ENCODE measurements around the gene LIN54. TPM values are rescaled to one million over a fixed set of nuclear protein-coding genes. Genes with fewer than 3 reads are reported as not detected.
"Not testable (repeated sequence)": the region's sequence is repeated elsewhere in the genome, so short reads cannot be mapped to it uniquely, and the experiment has no call there.

The LIN54 gene
- 11.4 and 13.0 TPM in 2 replicates for total RNA-seq (2014; rRNA removed; shearing (Covaris generic))

DNA sequence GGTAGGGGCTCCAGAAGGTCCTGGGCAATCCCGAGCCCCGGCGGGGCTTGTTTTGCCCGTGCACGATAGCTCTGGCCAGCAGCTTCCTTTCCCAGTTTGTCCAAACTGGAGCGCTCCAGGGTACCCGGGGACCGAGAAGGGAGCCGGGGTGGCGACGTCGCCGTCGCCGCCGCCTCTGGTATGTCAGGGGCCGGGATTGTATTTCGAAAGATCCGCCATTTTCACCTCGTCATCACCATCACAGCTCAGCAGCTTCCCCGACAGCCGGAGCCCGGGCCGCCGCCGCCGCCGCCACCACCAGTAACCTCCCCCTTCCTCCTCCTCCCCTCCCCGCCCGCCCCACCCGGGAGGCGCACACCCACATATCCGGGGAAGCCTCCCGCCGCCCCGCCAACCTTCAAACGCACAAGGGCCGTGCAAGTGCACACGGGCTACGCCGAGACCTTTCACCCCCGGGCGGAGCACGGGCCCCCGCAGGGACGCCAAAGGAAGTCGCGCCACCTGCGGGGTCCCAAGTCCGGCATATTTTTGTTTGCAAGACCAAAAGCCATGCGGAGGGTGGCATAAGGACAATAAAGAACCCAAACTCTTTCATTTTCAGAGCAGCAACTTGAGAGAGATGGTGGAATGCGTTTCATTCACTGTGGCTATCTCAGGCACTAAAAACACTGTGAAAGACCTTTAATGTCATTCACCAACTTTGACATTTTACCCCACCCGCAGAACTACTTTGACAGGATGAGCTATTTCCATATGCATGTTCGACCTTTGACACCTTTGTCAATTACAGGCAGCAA, at the start of gene LIN54:
Gene LIN54, minus strand, starts transcription at position 302 of the 797 bp plus-strand sequence. CDS start 25,979 bp downstream, outside the sequence.
- H3K27me3 ChIP-seq (ENCODE audit: control insufficient read depth, insufficient read depth, low read length), result peaks cover 8% of the 10 kb centered on the region
- H3K4me3 ChIP-seq (ENCODE audit: insufficient read depth, low read depth, low read length), result peak within 1 kb of the TSS; percentile 67
- no peaks in the 10 kb centered on the region for H3K36me3 ChIP-seq (replicated peaks; ENCODE audit: control insufficient read depth, insufficient read depth, low read length)
- peak; percentile 85 for DNase-seq

DNA sequence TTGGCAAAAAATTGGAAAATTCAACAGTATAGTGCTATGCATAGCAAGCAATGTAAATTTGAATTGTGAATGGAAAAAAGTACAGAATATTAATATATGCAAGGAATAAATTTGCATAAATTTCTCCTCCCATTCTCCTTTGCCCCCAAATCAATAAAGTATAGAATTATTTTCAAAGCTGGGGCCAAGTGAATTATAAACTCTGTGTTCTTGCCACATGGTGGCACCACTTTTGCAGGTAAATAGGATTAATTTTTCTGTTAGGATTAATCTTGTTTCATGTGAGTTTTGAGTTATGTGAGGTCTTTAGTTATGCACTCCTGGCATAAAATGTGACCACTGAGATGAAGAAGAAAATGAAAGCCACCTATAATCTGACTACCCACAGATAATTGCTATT, 44.3 kb upstream of the LIN54 start:
- H3K36me3 ChIP-seq (replicated peaks; ENCODE audit: control insufficient read depth, insufficient read depth, low read length), result no peaks in the 10 kb centered on the region; the same call in 1 of the 2 replicates
- H3K4me3 ChIP-seq (ENCODE audit: insufficient read depth, low read depth, low read length), result no peak overlapping the region
- H3K27me3 ChIP-seq (ENCODE audit: control insufficient read depth, insufficient read depth, low read length), result no peaks in the 10 kb centered on the region
- DNase-seq, result peak; percentile 8

DNA sequence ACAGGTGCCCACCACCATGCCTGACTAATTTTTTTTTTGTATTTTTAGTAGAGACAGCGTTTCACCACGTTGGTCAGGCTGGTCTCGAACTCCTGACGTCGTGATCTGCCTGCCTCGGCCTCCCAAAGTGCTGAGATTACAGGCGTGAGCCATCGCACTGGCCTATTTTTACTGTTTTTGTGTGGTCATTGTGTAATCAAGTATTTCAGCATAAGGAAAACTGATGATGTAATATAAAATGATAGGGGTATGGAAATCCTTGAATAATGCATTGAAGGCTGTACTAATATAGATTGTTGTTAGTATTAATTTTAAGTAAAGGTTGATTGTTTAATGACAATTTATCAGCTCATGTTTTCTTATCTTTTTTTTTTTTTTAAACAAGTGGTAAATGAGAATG, 38.2 kb upstream of the LIN54 start:
- H3K36me3 ChIP-seq (replicated peaks; ENCODE audit: control insufficient read depth, insufficient read depth, low read length); DNase-seq; H3K27me3 ChIP-seq (ENCODE audit: control insufficient read depth, insufficient read depth, low read length); H3K4me3 ChIP-seq (ENCODE audit: insufficient read depth, low read depth, low read length): not testable (repeated sequence)

DNA sequence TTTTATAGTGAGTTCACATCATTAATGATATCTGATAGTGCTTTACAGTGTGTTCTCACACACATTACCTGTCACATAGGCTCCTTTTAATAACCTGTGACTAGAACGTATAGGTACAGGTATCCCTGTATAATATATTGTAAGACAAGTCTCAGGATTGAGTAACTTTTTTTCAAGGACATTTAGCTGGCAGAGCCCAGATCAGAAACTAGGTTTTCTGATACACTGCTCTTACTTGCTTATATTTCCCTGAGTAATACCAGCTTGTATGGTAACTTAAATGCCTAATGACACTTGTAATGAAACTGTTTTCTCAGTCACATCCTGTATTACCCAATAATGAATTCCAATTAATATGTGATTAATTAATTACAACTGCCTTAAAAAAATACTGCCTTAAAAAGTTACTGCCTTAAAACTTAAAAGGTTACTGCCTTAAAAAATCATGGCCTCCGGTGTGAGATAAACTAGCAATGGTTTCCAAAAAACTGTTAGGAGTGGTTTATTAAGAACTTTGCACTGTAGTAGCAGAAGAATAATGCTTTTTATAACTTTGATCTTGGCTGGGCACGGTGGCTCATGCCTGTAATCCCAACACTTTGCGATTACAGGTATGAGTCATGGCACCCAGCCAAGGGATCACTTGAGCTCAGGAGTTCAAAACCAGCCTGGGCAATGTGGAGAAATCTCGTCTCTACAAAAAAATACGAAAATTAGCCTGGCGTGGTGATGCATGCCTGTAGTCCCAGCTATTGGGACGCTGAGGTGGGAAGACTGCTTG, 36.3 kb upstream of the LIN54 start:
- DNase-seq, result no peak
- Histone ChIP-seq H3K4me3 (ENCODE audit: insufficient read depth, low read depth, low read length) (no peak overlapping the region), H3K27me3 (ENCODE audit: control insufficient read depth, insufficient read depth, low read length) (no peaks in the 10 kb centered on the region), H3K36me3 (replicated peaks; ENCODE audit: control insufficient read depth, insufficient read depth, low read length) (no peaks in the 10 kb centered on the region)

DNA sequence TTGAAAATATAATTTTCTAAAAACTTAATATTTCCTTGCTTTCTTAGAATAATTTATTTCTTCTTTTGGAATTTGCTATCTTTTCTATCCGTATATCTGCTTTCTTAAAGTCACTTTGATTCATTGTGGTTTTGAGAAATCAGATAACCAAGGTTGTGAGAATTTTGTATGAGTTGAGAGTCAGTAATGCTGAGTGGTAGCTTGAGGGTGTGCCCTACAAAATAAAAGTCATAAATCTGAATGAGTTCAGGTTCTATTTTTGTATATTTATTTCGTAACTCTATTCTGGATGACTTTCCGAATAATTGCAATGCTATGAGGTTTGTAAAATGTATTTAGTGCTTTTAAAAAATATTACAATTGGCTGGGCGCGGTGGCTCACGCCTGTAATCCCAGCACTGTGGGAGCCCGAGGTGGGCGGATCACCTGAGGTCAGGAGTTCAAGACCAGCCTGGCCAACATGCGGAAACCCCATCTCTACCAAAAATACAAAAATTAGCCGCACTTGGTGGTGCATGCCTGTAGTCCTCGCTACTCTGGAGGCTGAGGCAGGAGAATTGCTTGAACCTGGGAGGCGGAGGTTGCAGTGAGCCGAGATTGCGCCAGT, 33.3 kb upstream of the LIN54 start:
- Histone ChIP-seq H3K4me3 (ENCODE audit: insufficient read depth, low read depth, low read length) (no peak overlapping the region), H3K36me3 (replicated peaks; ENCODE audit: control insufficient read depth, insufficient read depth, low read length) (no peaks in the 10 kb centered on the region), H3K27me3 (ENCODE audit: control insufficient read depth, insufficient read depth, low read length) (no peaks in the 10 kb centered on the region)
- DNase-seq, result no peak

DNA sequence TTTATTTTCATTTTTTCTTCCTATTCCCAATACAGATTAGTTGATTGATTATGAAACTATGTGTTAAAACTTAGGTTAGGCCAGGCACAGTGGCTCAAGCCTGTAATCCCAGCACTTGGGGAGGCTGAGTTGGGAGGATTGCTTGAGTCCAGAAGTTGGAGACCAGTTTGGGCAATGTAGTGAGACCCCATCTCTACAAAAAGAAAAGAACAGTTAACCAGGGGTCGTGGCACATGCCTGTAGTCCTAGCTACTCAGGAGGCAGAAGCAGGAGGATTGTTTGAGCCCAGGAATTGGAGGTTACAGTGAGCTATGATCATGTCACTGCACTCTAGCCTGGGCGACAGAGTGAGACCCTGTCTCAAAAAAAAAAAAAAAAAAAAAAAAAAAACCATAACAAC, 32.5 kb upstream of the LIN54 start:
- not testable (repeated sequence) for DNase-seq; H3K4me3 ChIP-seq (ENCODE audit: insufficient read depth, low read depth, low read length); H3K36me3 ChIP-seq (replicated peaks; ENCODE audit: control insufficient read depth, insufficient read depth, low read length)

DNA sequence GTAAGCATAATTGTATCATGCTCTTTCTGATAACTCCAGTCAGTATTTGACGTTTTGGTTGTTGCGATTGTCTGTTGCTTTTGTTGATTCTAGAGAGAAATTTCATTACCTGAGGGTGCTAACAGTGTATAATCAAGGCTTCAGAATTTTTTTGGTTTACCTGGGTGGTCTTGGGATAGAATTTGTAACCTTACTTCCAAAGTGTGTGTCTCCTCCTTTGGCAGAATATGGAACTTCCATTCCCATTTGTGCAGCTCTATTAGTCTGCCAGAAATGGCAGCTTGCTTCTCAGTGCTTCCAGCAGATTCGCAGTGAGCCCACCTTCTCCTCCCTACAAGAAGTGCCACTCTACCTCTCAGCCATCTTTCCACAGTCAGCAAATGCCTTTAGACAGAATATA, 29.6 kb upstream of the LIN54 start:
- DNase-seq, result no peak
- no peaks in the 10 kb centered on the region for H3K27me3 ChIP-seq (ENCODE audit: control insufficient read depth, insufficient read depth, low read length)
- H3K36me3 ChIP-seq (replicated peaks; ENCODE audit: control insufficient read depth, insufficient read depth, low read length), result no peaks in the 10 kb centered on the region
- no peak overlapping the region for H3K4me3 ChIP-seq (ENCODE audit: insufficient read depth, low read depth, low read length)

More for the DNA sequence above, 32.5 kb upstream of the LIN54 start:
- H3K27me3 ChIP-seq (ENCODE audit: control insufficient read depth, insufficient read depth, low read length), result not testable (repeated sequence)

DNA sequence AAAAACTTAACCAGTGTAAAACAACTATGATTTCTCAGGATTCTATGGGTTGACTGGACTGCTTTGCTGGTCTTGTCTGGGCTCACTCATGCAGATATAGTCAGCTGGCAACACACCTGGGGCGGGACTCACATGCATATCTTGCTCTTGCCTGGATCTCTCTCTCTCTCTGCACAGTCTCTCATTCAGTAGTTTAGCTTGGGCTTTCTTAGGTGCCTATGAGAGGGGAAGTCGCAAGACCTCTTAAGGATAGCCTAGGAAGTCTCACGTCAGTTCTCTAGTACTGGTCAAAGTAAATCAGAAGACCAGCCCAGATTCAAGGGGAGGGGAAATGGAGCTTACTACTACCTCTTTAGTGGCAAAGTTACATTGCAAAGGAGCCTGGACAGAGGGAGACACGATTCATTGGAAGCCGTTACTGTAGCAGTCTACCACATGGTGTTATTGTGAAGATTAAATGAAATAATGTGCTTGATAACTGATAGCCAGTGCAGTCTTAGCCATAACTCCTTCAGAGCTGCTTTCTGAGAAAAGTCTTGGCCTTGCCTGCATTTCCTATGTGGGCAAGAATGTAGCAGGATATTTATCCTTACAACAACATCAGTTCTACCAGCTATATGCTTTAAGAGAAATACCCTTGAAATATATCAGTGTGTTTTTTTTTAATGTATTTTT, 26.5 kb upstream of the LIN54 start:
- Histone ChIP-seq H3K4me3 (ENCODE audit: insufficient read depth, low read depth, low read length) (no peak overlapping the region), H3K36me3 (replicated peaks; ENCODE audit: control insufficient read depth, insufficient read depth, low read length) (no peaks in the 10 kb centered on the region), H3K27me3 (ENCODE audit: control insufficient read depth, insufficient read depth, low read length) (no peaks in the 10 kb centered on the region)
- DNase-seq, result no peak

DNA sequence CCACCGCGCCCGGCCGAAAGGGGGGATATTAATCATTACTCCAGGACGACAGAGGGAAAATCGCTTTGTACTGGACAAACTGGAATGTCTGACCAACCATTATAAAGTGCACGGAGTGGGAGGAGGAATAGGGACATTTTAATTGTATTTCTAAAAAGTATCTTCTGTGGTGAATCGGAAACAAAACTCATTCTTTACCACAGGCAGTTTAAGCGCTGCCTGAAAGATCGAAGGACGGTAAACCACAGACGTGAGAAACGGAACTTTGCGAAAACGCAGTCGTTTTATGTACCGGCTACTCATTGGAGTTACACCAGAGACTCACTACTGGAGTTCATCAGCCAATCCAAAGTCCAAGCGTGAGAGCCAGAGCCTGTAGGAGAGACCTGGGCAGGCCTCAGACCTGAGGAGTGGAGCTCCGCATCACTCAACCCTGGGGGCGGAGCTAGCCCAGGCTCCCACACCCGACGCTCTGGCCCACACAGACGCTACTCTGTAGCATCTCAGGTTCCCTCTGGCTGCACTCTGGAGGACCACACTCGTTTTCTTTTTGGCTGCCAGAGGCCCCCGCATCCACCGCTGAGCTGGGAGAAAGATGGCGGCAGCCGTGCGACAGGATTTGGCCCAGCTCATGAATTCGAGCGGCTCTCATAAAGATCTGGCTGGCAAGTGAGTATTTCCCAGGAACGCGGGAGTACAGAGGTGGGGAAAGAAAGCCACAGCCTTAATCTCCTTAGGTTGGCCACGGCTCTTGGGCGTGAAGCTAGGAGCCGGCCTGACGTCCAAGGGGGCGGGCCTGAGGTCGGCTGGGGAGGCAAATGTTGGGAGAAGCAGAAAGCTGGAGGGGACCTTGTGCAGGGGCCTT, 24.2 kb upstream of the LIN54 start, which contains the start of gene COPS4:
Gene COPS4, plus strand, starts transcription at position 554 of the 865 bp plus-strand sequence. Its CDS starts 42 bp downstream, at position 596.
- Histone ChIP-seq H3K4me3 (ENCODE audit: insufficient read depth, low read depth, low read length) (peak within 1 kb of the TSS; percentile 57), H3K36me3 (replicated peaks; ENCODE audit: control insufficient read depth, insufficient read depth, low read length) (no peaks in the 10 kb centered on the region), H3K27me3 (ENCODE audit: control insufficient read depth, insufficient read depth, low read length) (no peaks in the 10 kb centered on the region)
- DNase-seq, result peak; percentile 95

DNA sequence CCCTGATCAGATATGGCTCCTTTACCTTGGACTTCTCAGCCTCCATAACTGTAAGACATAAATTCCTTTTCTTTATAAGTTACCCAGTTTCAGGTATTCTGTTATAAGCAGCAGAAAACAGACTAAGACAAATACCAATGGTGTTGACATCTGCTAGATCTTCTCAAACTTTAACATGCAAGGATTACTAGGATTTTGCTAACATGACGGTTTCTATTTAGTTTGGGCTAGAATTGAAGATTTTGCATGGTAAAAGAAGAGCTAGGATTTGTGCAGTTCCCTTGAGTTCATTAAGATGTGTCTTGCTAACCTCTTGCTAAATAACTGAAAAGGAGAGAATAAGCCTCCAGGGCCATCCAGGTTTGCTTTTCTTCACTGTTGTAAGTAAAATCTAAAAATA, 19.1 kb upstream of the LIN54 start:
- Histone ChIP-seq H3K27me3 (ENCODE audit: control insufficient read depth, insufficient read depth, low read length) (peaks cover 2% of the 10 kb centered on the region; the same call in 1 of the 2 replicates), H3K36me3 (replicated peaks; ENCODE audit: control insufficient read depth, insufficient read depth, low read length) (no peaks in the 10 kb centered on the region), H3K4me3 (ENCODE audit: insufficient read depth, low read depth, low read length) (no peak overlapping the region)
- DNase-seq, result no peak

DNA sequence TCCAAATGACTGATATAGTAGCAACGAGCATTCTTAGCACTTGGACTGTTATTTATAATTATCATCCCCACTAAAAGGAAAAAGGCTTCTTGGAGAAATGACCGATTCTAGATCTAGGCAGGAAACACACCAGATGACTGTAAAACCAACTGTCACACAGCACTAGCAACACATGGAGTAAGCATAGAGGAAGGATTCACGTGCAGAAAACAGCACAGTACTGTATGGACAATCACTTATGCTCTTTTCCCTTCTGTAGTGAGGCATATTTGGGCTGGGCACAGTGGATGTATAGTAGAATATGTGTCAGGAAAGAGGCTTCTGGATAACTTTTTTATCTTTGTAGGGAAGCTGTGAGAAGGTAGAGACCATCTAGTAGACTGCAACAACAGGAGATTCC, 18.4 kb upstream of the LIN54 start:
- Histone ChIP-seq H3K27me3 (ENCODE audit: control insufficient read depth, insufficient read depth, low read length) (peaks cover 2% of the 10 kb centered on the region; the same call in 1 of the 2 replicates), H3K36me3 (replicated peaks; ENCODE audit: control insufficient read depth, insufficient read depth, low read length) (no peaks in the 10 kb centered on the region), H3K4me3 (ENCODE audit: insufficient read depth, low read depth, low read length) (no peak overlapping the region)
- DNase-seq, result no peak

DNA sequence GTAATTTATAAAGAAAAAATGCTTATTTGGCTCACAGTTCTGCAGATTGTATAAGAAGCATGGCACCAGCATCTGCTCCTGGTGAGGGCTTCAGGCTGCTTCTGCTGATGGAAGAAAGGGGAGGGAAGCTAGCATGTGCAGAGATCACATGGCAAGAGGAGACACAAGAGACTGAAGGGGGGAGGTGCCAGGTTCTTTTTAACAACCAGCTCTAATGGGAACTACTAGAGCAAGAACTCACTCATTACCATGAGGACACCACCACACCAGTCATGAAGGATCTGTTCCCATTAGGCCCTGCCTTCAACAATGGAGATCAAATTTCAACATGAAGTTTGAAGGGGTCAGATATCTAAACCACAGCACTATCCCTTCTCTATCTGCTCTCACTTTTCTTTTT, 14.9 kb upstream of the LIN54 start:
- DNase-seq, result no peak
- no peak overlapping the region for H3K4me3 ChIP-seq (ENCODE audit: insufficient read depth, low read depth, low read length)

DNA sequence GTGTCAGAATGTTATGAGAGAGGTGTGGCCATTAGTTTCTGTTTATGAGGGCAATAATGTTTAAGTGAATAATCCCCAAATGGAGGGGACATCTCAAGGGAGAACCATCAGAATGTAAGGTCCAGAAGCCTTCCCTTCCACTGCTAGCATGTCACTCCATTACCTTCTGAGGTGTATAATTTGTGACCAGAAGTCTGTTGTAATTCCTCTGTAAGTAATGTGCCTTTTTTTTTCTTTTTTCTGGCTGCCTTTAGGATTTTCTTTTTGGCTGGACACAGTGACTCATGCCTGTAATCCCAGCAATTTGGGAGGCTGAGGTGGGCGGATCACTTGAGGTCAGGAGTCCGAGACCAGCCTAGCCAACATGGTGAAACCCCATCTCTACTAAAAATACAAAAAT, 13.6 kb upstream of the LIN54 start:
- no peak for DNase-seq
- peaks cover 2% of the 10 kb centered on the region; the same call in 1 of the 2 replicates for H3K27me3 ChIP-seq (ENCODE audit: control insufficient read depth, insufficient read depth, low read length)
- H3K36me3 ChIP-seq (replicated peaks; ENCODE audit: control insufficient read depth, insufficient read depth, low read length), result no peaks in the 10 kb centered on the region
- no peak overlapping the region for H3K4me3 ChIP-seq (ENCODE audit: insufficient read depth, low read depth, low read length)

More for the DNA sequence above, 14.9 kb upstream of the LIN54 start:
- H3K27me3 ChIP-seq (ENCODE audit: control insufficient read depth, insufficient read depth, low read length), result peaks cover 2% of the 10 kb centered on the region; the same call in 1 of the 2 replicates
- no peaks in the 10 kb centered on the region for H3K36me3 ChIP-seq (replicated peaks; ENCODE audit: control insufficient read depth, insufficient read depth, low read length)

All from H7 (cell line).